Upper lobe of left lung (tissue), 6 donors: ENCODE results near the gene UBASH3A. TPM values are rescaled to one million over a fixed set of nuclear protein-coding genes. Genes with fewer than 3 reads are reported as not detected.
A peak's percentile ranks its signal among the peaks of the same experiment; 100 is the strongest.

ENCODE experiments used
- ATAC-seq, 2 donors: fragments of 200-7000 bp; cut with Tn5 transposase; one replicate each; pipeline ENCODE4 v1.9.1; 2022; ENCODE audit warnings: mild to moderate bottlenecking in 2 of 2, moderate library complexity in 2 of 2; ENCODE audit not compliant: low FRiP score in 2 of 2
- DNase-seq, 2 donors: peaks; one replicate each; pipeline ENCODE4 v3.0.0-alpha.2; 2019 to 2020
- H3K27ac ChIP-seq, 4 donors: fragments of 200-600 bp; sonication (generic); one replicate each; pipeline ENCODE4 v1.5.1; 2016 to 2019
- H3K27me3 ChIP-seq, 4 donors: fragments of 200-600 bp; sonication (generic); one replicate each; pipeline ENCODE4 v1.5.1; 2017 to 2019
- H3K36me3 ChIP-seq, 4 donors: fragments of 200-600 bp; sonication (generic); one replicate each; pipeline ENCODE4 v1.5.1; 2016 to 2019
- H3K4me1 ChIP-seq, 4 donors: fragments of 200-600 bp; sonication (generic); one replicate each; pipeline ENCODE4 v1.5.1; 2018 to 2019
- H3K4me3 ChIP-seq, 4 donors: fragments of 200-600 bp; sonication (generic); one replicate each; pipeline ENCODE4 v1.5.1; 2017 to 2019; ENCODE audit warnings: mild to moderate bottlenecking in 2 of 4, moderate library complexity in 1 of 4
- H3K9me3 ChIP-seq, 4 donors: fragments of 200-600 bp; sonication (generic); one replicate each; pipeline ENCODE4 v1.5.1; 2018 to 2019
- EP300 ChIP-seq, 4 donors: sonication (generic); formaldehyde crosslinking; IDR thresholded peaks; one replicate each; pipeline ENCODE4 v1.5.1; 2017; ENCODE audit warnings: antibody characterized with exemption in 4 of 4, control low read depth in 2 of 4
- POLR2A ChIP-seq, 4 donors: fragments of 450-650 bp; IDR thresholded peaks; one replicate each; pipeline ENCODE4 v1.5.1; 2016 to 2017; ENCODE audit warnings: antibody characterized with exemption in 4 of 4, mild to moderate bottlenecking in 2 of 4
- POLR2AphosphoS5 ChIP-seq, 2 donors: sonication (generic); formaldehyde crosslinking; IDR thresholded peaks; one replicate each; pipeline ENCODE4 v1.5.1; 2017; ENCODE audit warnings: antibody characterized with exemption in 2 of 2
- WGBS, 2 donors: methylation state at CpG; one replicate each; pipeline ENCODE4 v1.1.5; 2017 to 2018; 5-methylcytosine and 5-hydroxymethylcytosine counted together
- total RNA-seq, 6 donors: library from RNA; depleted of rRNA in 4 of 6; stranded (reverse); fragments of >200 nt in 4 of 6; gene quantifications; one replicate each; pipeline versions ENCODE4 v1.1.0 to v1.2.1, GENCODE V29; 2016 to 2021
- TF ChIP-seq, protein P1 (sequence below), 6 experiments: fragments of 450-650 bp in 4 of 6; fragments of 200-600 bp in 2 of 6; sonication (generic) in 2 of 6; IDR thresholded peaks; one replicate each; pipeline ENCODE4 v1.5.1; 2016 to 2019; ENCODE audit warnings: antibody characterized with exemption in 6 of 6
- donor health status: DM: no; HTN: no; CAD: no; lungs with moderate emphysema.
- donor health status: DM: no; HTN: yes; CAD: no; lungs with severe emphysema.

The UBASH3A gene
- total RNA-seq, 6 donors from 2014 or later: 1.4 to 7.3 (median 2.9) TPM; not detected in 1

DNA sequence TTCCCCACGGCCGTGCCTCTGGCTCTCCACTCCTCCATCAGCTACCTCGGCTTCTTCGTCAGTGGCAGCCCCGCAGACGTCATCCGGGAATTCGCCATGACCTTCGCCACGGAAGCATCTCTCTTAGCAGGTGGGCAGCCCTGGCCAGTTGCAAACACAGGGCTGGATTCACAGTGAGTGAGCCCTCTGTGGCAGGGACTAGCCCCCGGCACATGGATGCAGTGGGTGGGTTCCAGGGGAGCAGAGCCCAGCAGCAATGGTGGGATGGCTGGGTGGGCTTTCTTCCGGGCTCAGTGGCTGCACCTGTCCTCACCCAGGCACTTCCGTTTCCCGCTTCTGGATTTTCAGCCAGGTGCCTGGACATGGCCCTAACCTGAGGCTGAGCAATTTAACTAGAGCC, 9.4 kb downstream of the UBASH3A start:
- ATAC-seq (no peak), DNase-seq (peak in 1 of 2 donors; percentile 49)
- Histone ChIP-seq H3K9me3 (no peaks in the 10 kb centered on the region), H3K27ac (no peak overlapping the region), H3K27me3 (peaks cover 0 to 1% (median 0%) of the 10 kb centered on the region in 4 donors), H3K36me3 (no peaks in the 10 kb centered on the region), H3K4me3 (no peak overlapping the region), H3K4me1 (peaks cover 0 to 8% (median 0%) of the 10 kb centered on the region in 4 donors)
- 84 to 89% methylated on average over 13 to 14 of the region's 14 CpGs for WGBS, 2 donors
- no peak for TF ChIP-seq POLR2A (IDR thresholded peaks at IDR 0.05)
- no peak for TF ChIP-seq POLR2AphosphoS5 (IDR thresholded peaks at IDR 0.05)
- no peak for TF ChIP-seq EP300 (IDR thresholded peaks at IDR 0.05)
- TF ChIP-seq, protein P1, sequence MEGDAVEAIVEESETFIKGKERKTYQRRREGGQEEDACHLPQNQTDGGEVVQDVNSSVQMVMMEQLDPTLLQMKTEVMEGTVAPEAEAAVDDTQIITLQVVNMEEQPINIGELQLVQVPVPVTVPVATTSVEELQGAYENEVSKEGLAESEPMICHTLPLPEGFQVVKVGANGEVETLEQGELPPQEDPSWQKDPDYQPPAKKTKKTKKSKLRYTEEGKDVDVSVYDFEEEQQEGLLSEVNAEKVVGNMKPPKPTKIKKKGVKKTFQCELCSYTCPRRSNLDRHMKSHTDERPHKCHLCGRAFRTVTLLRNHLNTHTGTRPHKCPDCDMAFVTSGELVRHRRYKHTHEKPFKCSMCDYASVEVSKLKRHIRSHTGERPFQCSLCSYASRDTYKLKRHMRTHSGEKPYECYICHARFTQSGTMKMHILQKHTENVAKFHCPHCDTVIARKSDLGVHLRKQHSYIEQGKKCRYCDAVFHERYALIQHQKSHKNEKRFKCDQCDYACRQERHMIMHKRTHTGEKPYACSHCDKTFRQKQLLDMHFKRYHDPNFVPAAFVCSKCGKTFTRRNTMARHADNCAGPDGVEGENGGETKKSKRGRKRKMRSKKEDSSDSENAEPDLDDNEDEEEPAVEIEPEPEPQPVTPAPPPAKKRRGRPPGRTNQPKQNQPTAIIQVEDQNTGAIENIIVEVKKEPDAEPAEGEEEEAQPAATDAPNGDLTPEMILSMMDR (IDR thresholded peaks at IDR 0.05): no peak

- DNase-seq (no peak), ATAC-seq (no peak)
- 86 to 88% methylated on average over 4 of the region's 4 CpGs for WGBS, 2 donors
- TF ChIP-seq, protein P1 (IDR thresholded peaks at IDR 0.05): no peak
- TF ChIP-seq POLR2A (IDR thresholded peaks at IDR 0.05): no peak
- TF ChIP-seq POLR2AphosphoS5 (IDR thresholded peaks at IDR 0.05): no peak
- no peak for TF ChIP-seq EP300 (IDR thresholded peaks at IDR 0.05)
- Histone ChIP-seq H3K4me3 (no peak overlapping the region), H3K27ac (no peak overlapping the region), H3K4me1 (peaks cover 0 to 8% (median 0%) of the 10 kb centered on the region in 4 donors), H3K36me3 (no peaks in the 10 kb centered on the region), H3K27me3 (peaks cover 0 to 1% (median 0%) of the 10 kb centered on the region in 4 donors), H3K9me3 (no peaks in the 10 kb centered on the region)
Measured at GRCh38 chr21:42413500-42413899, 9.8 kb downstream of the UBASH3A start.

GRCh38 chr21:42414066-42414465, 10.4 kb downstream of the UBASH3A start:
- Histone ChIP-seq H3K9me3 (no peaks in the 10 kb centered on the region), H3K27ac (no peak overlapping the region), H3K27me3 (peaks cover 0 to 1% (median 0%) of the 10 kb centered on the region in 4 donors), H3K36me3 (no peaks in the 10 kb centered on the region), H3K4me1 (peaks cover 0 to 8% (median 0%) of the 10 kb centered on the region in 4 donors), H3K4me3 (no peak overlapping the region)
- DNase-seq (no peak), ATAC-seq (no peak)
- WGBS, 2 donors: 88 to 91% methylated on average over 8 of the region's 8 CpGs
- TF ChIP-seq, protein P1 (IDR thresholded peaks at IDR 0.05): no peak
- TF ChIP-seq POLR2A (IDR thresholded peaks at IDR 0.05) (no peak), POLR2AphosphoS5 (IDR thresholded peaks at IDR 0.05) (no peak), EP300 (IDR thresholded peaks at IDR 0.05) (no peak)

GRCh38 chr21:42414553-42414927, 10.8 kb downstream of the UBASH3A start:
- Histone ChIP-seq H3K4me1 (peaks cover 0 to 8% (median 0%) of the 10 kb centered on the region in 4 donors), H3K9me3 (no peaks in the 10 kb centered on the region), H3K27me3 (peaks cover 0 to 1% (median 0%) of the 10 kb centered on the region in 4 donors), H3K36me3 (no peaks in the 10 kb centered on the region), H3K4me3 (no peak overlapping the region), H3K27ac (peak overlapping the region in 1 of 4 donors; percentile 13)
- DNase-seq (no peak), ATAC-seq (no peak)
- TF ChIP-seq POLR2AphosphoS5 (IDR thresholded peaks at IDR 0.05): no peak
- TF ChIP-seq POLR2A (IDR thresholded peaks at IDR 0.05): no peak
- TF ChIP-seq, protein P1 (IDR thresholded peaks at IDR 0.05): no peak
- TF ChIP-seq EP300 (IDR thresholded peaks at IDR 0.05): no peak
- WGBS, 2 donors: 94 to 97% methylated on average over 8 of the region's 8 CpGs
